ENCODE results near the gene POMGNT1. TPM values are rescaled to one million over a fixed set of nuclear protein-coding genes. Genes with fewer than 3 reads are reported as not detected.

POMGNT1 gene
- total and polyA plus RNA-seq, 5 donors from 2014 or later, result 28.9 to 35.8 (median 32.5) TPM

- peaks cover 4% of the 10 kb centered on the region for H3K27me3 Mint-ChIP-seq
- no peak overlapping the region for H3K4me3 Mint-ChIP-seq
- H3K4me1 ChIP-seq (ENCODE audit: control insufficient read depth, insufficient read depth, low read length, poor library complexity, severe bottlenecking), result no peaks in the 10 kb centered on the region
- H3K36me3 ChIP-seq (ENCODE audit: control insufficient read depth, insufficient read depth, low read length), result no peaks in the 10 kb centered on the region
- no peak overlapping the region for H3K4me3 ChIP-seq (ENCODE audit: low read depth, low read length)
- no peaks in the 10 kb centered on the region for H3K9me3 ChIP-seq (ENCODE audit: control insufficient read depth in 2 of 2, low read length in 2 of 2)
- no peak overlapping the region for H3K27ac Mint-ChIP-seq
- no peak overlapping the region for H3K27ac ChIP-seq (ENCODE audit: insufficient read depth, low read length, poor library complexity, severe bottlenecking)
- H3K4me1 Mint-ChIP-seq, result peaks cover 0 to 6% (median 0%) of the 10 kb centered on the region in 4 donors
- ATAC-seq (ENCODE audit: low read depth in 2 of 2) (no peak), DNase-seq (no peak)
- no peaks in the 10 kb centered on the region for H3K9me3 Mint-ChIP-seq
- H3K27me3 ChIP-seq (ENCODE audit: control insufficient read depth, insufficient read depth, low read length), result no peaks in the 10 kb centered on the region
- no peaks in the 10 kb centered on the region for H3K36me3 Mint-ChIP-seq
Measured at GRCh38 chr1:46221749-46222148, 23.5 kb upstream of the POMGNT1 start.

- Histone ChIP-seq H3K9me3 (ENCODE audit: control insufficient read depth in 2 of 2, low read length in 2 of 2) (no peaks in the 10 kb centered on the region), H3K36me3 (ENCODE audit: control insufficient read depth, insufficient read depth, low read length) (no peaks in the 10 kb centered on the region), H3K27ac (ENCODE audit: insufficient read depth, low read length, poor library complexity, severe bottlenecking) (no peak overlapping the region), H3K27me3 (ENCODE audit: control insufficient read depth, insufficient read depth, low read length) (no peaks in the 10 kb centered on the region), H3K4me1 (ENCODE audit: control insufficient read depth, insufficient read depth, low read length, poor library complexity, severe bottlenecking) (no peaks in the 10 kb centered on the region), H3K4me3 (ENCODE audit: low read depth, low read length) (no peak overlapping the region)
- H3K4me3 Mint-ChIP-seq, result no peak overlapping the region
- H3K9me3 Mint-ChIP-seq, result no peaks in the 10 kb centered on the region
- peaks cover 4% of the 10 kb centered on the region for H3K27me3 Mint-ChIP-seq
- H3K27ac Mint-ChIP-seq, result no peak overlapping the region
- H3K36me3 Mint-ChIP-seq, result no peaks in the 10 kb centered on the region
- ATAC-seq (ENCODE audit: low read depth in 2 of 2), result no peak
- no peak for DNase-seq
- H3K4me1 Mint-ChIP-seq, result peaks cover 0 to 6% (median 0%) of the 10 kb centered on the region in 4 donors
Measured at GRCh38 chr1:46220808-46221207, 22.6 kb upstream of the POMGNT1 start.

- DNase-seq (no peak), ATAC-seq (ENCODE audit: low read depth in 2 of 2) (no peak)
- Histone ChIP-seq H3K4me1 (ENCODE audit: control insufficient read depth, insufficient read depth, low read length, poor library complexity, severe bottlenecking) (no peaks in the 10 kb centered on the region), H3K27ac (ENCODE audit: insufficient read depth, low read length, poor library complexity, severe bottlenecking) (no peak overlapping the region), H3K36me3 (ENCODE audit: control insufficient read depth, insufficient read depth, low read length) (no peaks in the 10 kb centered on the region), H3K27me3 (ENCODE audit: control insufficient read depth, insufficient read depth, low read length) (no peaks in the 10 kb centered on the region), H3K9me3 (ENCODE audit: control insufficient read depth in 2 of 2, low read length in 2 of 2) (no peaks in the 10 kb centered on the region), H3K4me3 (ENCODE audit: low read depth, low read length) (no peak overlapping the region)
- peaks cover 4% of the 10 kb centered on the region for H3K27me3 Mint-ChIP-seq
- H3K4me1 Mint-ChIP-seq, result peaks cover 0 to 6% (median 0%) of the 10 kb centered on the region in 4 donors
- no peak overlapping the region for H3K4me3 Mint-ChIP-seq
- H3K27ac Mint-ChIP-seq, result no peak overlapping the region
- H3K9me3 Mint-ChIP-seq, result no peaks in the 10 kb centered on the region
- H3K36me3 Mint-ChIP-seq, result no peaks in the 10 kb centered on the region
Measured at GRCh38 chr1:46219551-46220520, 21.6 kb upstream of the POMGNT1 start.

- Histone ChIP-seq H3K4me1 (ENCODE audit: control insufficient read depth, insufficient read depth, low read length, poor library complexity, severe bottlenecking) (no peaks in the 10 kb centered on the region), H3K27me3 (ENCODE audit: control insufficient read depth, insufficient read depth, low read length) (no peaks in the 10 kb centered on the region), H3K4me3 (ENCODE audit: low read depth, low read length) (no peak overlapping the region), H3K36me3 (ENCODE audit: control insufficient read depth, insufficient read depth, low read length) (no peaks in the 10 kb centered on the region), H3K9me3 (ENCODE audit: control insufficient read depth in 2 of 2, low read length in 2 of 2) (no peaks in the 10 kb centered on the region), H3K27ac (ENCODE audit: insufficient read depth, low read length, poor library complexity, severe bottlenecking) (no peak overlapping the region)
- Mint-ChIP-seq H3K36me3 (no peaks in the 10 kb centered on the region), H3K9me3 (no peaks in the 10 kb centered on the region), H3K4me3 (no peak overlapping the region), H3K4me1 (peaks cover 0 to 2% (median 0%) of the 10 kb centered on the region in 4 donors), H3K27ac (no peak overlapping the region), H3K27me3 (peaks cover 8% of the 10 kb centered on the region)
- DNase-seq (no peak), ATAC-seq (ENCODE audit: low read depth in 2 of 2) (no peak)
Measured at GRCh38 chr1:46218443-46218842, 20.2 kb upstream of the POMGNT1 start.

GRCh38 chr1:46215504-46215903 lies 17.3 kb upstream of the POMGNT1 start:
- Mint-ChIP-seq H3K27ac (peak overlapping the region in 1 of 3 donors; percentile 43), H3K36me3 (no peaks in the 10 kb centered on the region), H3K4me3 (no peak overlapping the region), H3K9me3 (no peaks in the 10 kb centered on the region), H3K27me3 (peaks cover 5% of the 10 kb centered on the region), H3K4me1 (no peaks in the 10 kb centered on the region)
- ATAC-seq (ENCODE audit: low read depth in 2 of 2) (no peak), DNase-seq (no peak)
- Histone ChIP-seq H3K27ac (ENCODE audit: insufficient read depth, low read length, poor library complexity, severe bottlenecking) (no peak overlapping the region), H3K9me3 (ENCODE audit: control insufficient read depth in 2 of 2, low read length in 2 of 2) (no peaks in the 10 kb centered on the region), H3K4me1 (ENCODE audit: control insufficient read depth, insufficient read depth, low read length, poor library complexity, severe bottlenecking) (no peaks in the 10 kb centered on the region), H3K27me3 (ENCODE audit: control insufficient read depth, insufficient read depth, low read length) (no peaks in the 10 kb centered on the region), H3K4me3 (ENCODE audit: low read depth, low read length) (no peak overlapping the region), H3K36me3 (ENCODE audit: control insufficient read depth, insufficient read depth, low read length) (no peaks in the 10 kb centered on the region)

- Histone ChIP-seq H3K27ac (ENCODE audit: insufficient read depth, low read length, poor library complexity, severe bottlenecking) (no peak overlapping the region), H3K4me1 (ENCODE audit: control insufficient read depth, insufficient read depth, low read length, poor library complexity, severe bottlenecking) (no peaks in the 10 kb centered on the region), H3K9me3 (ENCODE audit: control insufficient read depth in 2 of 2, low read length in 2 of 2) (no peaks in the 10 kb centered on the region), H3K4me3 (ENCODE audit: low read depth, low read length) (no peak overlapping the region), H3K27me3 (ENCODE audit: control insufficient read depth, insufficient read depth, low read length) (no peaks in the 10 kb centered on the region), H3K36me3 (ENCODE audit: control insufficient read depth, insufficient read depth, low read length) (no peaks in the 10 kb centered on the region)
- DNase-seq, result no peak
- peaks cover 0 to 3% (median 0%) of the 10 kb centered on the region in 4 donors for H3K4me1 Mint-ChIP-seq
- H3K27ac Mint-ChIP-seq, result no peak overlapping the region
- H3K27me3 Mint-ChIP-seq, result peaks cover 5% of the 10 kb centered on the region
- no peaks in the 10 kb centered on the region for H3K9me3 Mint-ChIP-seq
- ATAC-seq (ENCODE audit: low read depth in 2 of 2), result no peak
- no peak overlapping the region for H3K4me3 Mint-ChIP-seq
- H3K36me3 Mint-ChIP-seq, result no peaks in the 10 kb centered on the region
Measured at GRCh38 chr1:46211051-46211450, 12.8 kb upstream of the POMGNT1 start.

GRCh38 chr1:46210561-46210960 lies 12.3 kb upstream of the POMGNT1 start:
- no peaks in the 10 kb centered on the region for H3K9me3 Mint-ChIP-seq
- Histone ChIP-seq H3K4me3 (ENCODE audit: low read depth, low read length) (no peak overlapping the region), H3K9me3 (ENCODE audit: control insufficient read depth in 2 of 2, low read length in 2 of 2) (no peaks in the 10 kb centered on the region), H3K4me1 (ENCODE audit: control insufficient read depth, insufficient read depth, low read length, poor library complexity, severe bottlenecking) (no peaks in the 10 kb centered on the region), H3K27ac (ENCODE audit: insufficient read depth, low read length, poor library complexity, severe bottlenecking) (no peak overlapping the region), H3K27me3 (ENCODE audit: control insufficient read depth, insufficient read depth, low read length) (no peaks in the 10 kb centered on the region), H3K36me3 (ENCODE audit: control insufficient read depth, insufficient read depth, low read length) (no peaks in the 10 kb centered on the region)
- H3K4me3 Mint-ChIP-seq, result no peak overlapping the region
- H3K4me1 Mint-ChIP-seq, result peaks cover 0 to 8% (median 0%) of the 10 kb centered on the region in 4 donors
- no peaks in the 10 kb centered on the region for H3K36me3 Mint-ChIP-seq
- DNase-seq, result no peak
- H3K27me3 Mint-ChIP-seq, result peaks cover 5% of the 10 kb centered on the region
- no peak for ATAC-seq (ENCODE audit: low read depth in 2 of 2)
- no peak overlapping the region for H3K27ac Mint-ChIP-seq

- H3K27me3 Mint-ChIP-seq, result no peaks in the 10 kb centered on the region
- no peak for ATAC-seq (ENCODE audit: low read depth in 2 of 2)
- Histone ChIP-seq H3K27ac (ENCODE audit: insufficient read depth, low read length, poor library complexity, severe bottlenecking) (no peak overlapping the region), H3K4me1 (ENCODE audit: control insufficient read depth, insufficient read depth, low read length, poor library complexity, severe bottlenecking) (peaks cover 12% of the 10 kb centered on the region), H3K4me3 (ENCODE audit: low read depth, low read length) (no peak overlapping the region), H3K27me3 (ENCODE audit: control insufficient read depth, insufficient read depth, low read length) (no peaks in the 10 kb centered on the region), H3K9me3 (ENCODE audit: control insufficient read depth in 2 of 2, low read length in 2 of 2) (no peaks in the 10 kb centered on the region), H3K36me3 (ENCODE audit: control insufficient read depth, insufficient read depth, low read length) (no peaks in the 10 kb centered on the region)
- no peaks in the 10 kb centered on the region for H3K36me3 Mint-ChIP-seq
- H3K9me3 Mint-ChIP-seq, result no peaks in the 10 kb centered on the region
- peak overlapping the region in 2 of 3 donors; percentile 5 to 7 for H3K27ac Mint-ChIP-seq
- H3K4me3 Mint-ChIP-seq, result no peak overlapping the region
- no peak for DNase-seq
- peaks cover 0 to 14% (median 10%) of the 10 kb centered on the region in 4 donors for H3K4me1 Mint-ChIP-seq
Measured at GRCh38 chr1:46206399-46206798, 8.2 kb upstream of the POMGNT1 start.

Measured in CD4-positive, CD25-positive, alpha-beta regulatory T cell (primary cell).